K562 (cell line): Measurements from ENCODE around the gene KCTD11. TPM values are rescaled to one million over a fixed set of nuclear protein-coding genes. Genes with fewer than 3 reads are reported as not detected.

Experiments
- CHD2 ChIP-seq: IDR thresholded peaks from 2 replicates; pipeline ENCODE4 v1.6.1; 2011; ENCODE audit warnings: low read depth, low read length
- HDAC1 ChIP-seq, 2 experiments: fragments of 450-650 bp; IDR thresholded peaks; 2 replicates each; pipeline ENCODE4 v1.6.1; 2016 to 2017; ENCODE audit warnings: inconsistent platforms in 1 of 2, mild to moderate bottlenecking in 1 of 2, moderate library complexity in 1 of 2
- MCM3 ChIP-seq: fragments of 450-650 bp; IDR thresholded peaks from 2 replicates; pipeline ENCODE4 v1.6.1; 2016
- NR2F6 ChIP-seq: fragments of 450-650 bp; formaldehyde crosslinking; IDR thresholded peaks from 2 replicates; pipeline ENCODE4 v1.4.0; 2020; ENCODE audit warnings: mild to moderate bottlenecking
- NRF1 ChIP-seq, 2 experiments: fragments of 450-650 bp; IDR thresholded peaks in 1 of 2; conservative IDR thresholded peaks in 1 of 2; 2 replicates each; pipeline ENCODE4 v1.6.1; 2014; ENCODE audit warnings: mild to moderate bottlenecking in 2 of 2
- ZNF12 ChIP-seq: sonication (generic); formaldehyde crosslinking; IDR thresholded peaks from 2 replicates; pipeline ENCODE4 v1.4.0; 2020; ENCODE audit warnings: mild to moderate bottlenecking, missing genetic modification reagents
- ZNF324 ChIP-seq: fragments of 250-450 bp; sonication (Bioruptor Pico); IDR thresholded peaks from 2 replicates; pipeline ENCODE4 v1.4.0; 2020; ENCODE audit warnings: mild to moderate bottlenecking
- ZNF830 ChIP-seq: fragments of 250-450 bp; sonication (Bioruptor Pico); IDR thresholded peaks from 2 replicates; pipeline ENCODE4 v1.5.0; 2021; ENCODE audit warnings: mild to moderate bottlenecking
- polyA plus RNA-seq, 8 experiments: library from polyadenylated mRNA; depleted of rRNA in 4 of 8; stranded (reverse) in 5 of 8; unstranded in 3 of 8; fragments of >200 nt; fragmentation: Nextera tagmentation in 2 of 8; fragmentation: Illumina TruSeq in 1 of 8; extraction: Ambion mirVana in 2 of 8; extraction: Trizol in 1 of 8; gene quantifications; 2 replicates each; pipeline versions ENCODE4 v1.2.1 to v1.2.3, GENCODE V29; 2011 to 2014; ENCODE audit warnings: inconsistent platforms in 1 of 8, missing spikeins in 1 of 8
- total RNA-seq, 7 experiments: library from RNA; depleted of rRNA in 6 of 7; stranded (reverse); fragments of >200 nt in 6 of 7; fragmentation: Illumina TruSeq in 2 of 7; extraction: Trizol in 2 of 7; gene quantifications; 2 replicates each; pipeline versions ENCODE4 v1.2.1 to v1.2.3, GENCODE V29; 2011 to 2021; ENCODE audit warnings: low replicate concordance in 1 of 7
- TF ChIP-seq, protein P1 (sequence below), 2 experiments: fragments of 450-650 bp in 1 of 2; sonication (generic) in 1 of 2; formaldehyde crosslinking in 1 of 2; IDR thresholded peaks; 2 replicates each; pipeline versions ENCODE4 v1.7.1 to v1.9.0; 2016 to 2022; ENCODE audit warnings: inconsistent platforms in 1 of 2, mild to moderate bottlenecking in 1 of 2, missing genetic modification reagents in 1 of 2
- TF ChIP-seq, protein P2 (sequence below): fragments of 250-450 bp; sonication (Bioruptor Pico); IDR thresholded peaks from 2 replicates; pipeline ENCODE4 v1.5.0; 2021; ENCODE audit warnings: mild to moderate bottlenecking, moderate library complexity
- TF ChIP-seq, protein P3 (sequence below): sonication (generic); formaldehyde crosslinking; IDR thresholded peaks from 2 replicates; pipeline ENCODE4 v1.5.0; 2020; ENCODE audit warnings: missing genetic modification reagents

Gene KCTD11
- total and polyA plus RNA-seq, 9 of the 15 experiments (the other 6 are each of a cell fraction or from before 2014, with no cell fraction given), result 0.01 to 3.2 (median 2.5) TPM; not detected in 1

DNA sequence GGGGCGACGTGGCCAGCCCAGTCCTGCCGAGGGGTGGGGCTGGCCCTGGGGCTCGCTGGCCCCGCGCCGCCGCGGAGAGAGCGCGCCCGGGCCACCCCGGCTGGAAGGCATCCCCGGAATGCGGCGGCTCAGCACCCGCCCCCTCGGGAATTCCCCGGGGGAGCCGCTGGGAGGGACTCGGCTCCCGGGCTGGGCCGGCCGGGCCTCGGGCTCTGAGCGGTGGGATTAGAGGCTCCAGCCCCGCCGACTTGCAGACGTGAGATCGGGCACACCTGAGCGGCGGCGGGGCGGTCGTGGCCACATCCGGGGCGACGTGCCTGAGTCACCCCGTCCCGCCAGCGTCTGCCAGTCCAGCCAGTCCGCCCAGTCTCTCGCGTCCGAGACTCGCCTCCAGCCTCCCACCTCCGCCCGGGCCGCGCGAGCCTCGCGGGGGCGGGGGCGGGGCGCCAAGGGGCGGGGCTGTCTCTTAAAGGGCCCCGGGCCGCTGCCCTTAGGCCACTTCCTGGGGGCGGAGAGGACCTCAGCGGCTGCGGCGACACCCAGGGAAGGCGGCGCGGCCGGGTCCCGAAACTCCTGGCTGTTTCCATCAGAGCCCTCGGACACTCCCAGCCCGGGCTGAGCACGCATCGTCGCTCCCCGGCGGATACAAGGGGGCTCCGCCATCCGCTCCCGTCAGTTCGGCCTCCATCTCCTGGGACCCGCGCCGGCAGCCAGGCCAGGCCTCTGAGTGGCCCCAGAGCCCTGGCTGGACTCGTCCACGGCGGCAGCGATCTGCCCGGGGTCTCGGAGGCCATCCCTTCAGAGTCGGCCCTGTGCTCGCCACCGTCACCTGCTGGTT, at the start of gene KCTD11 (continued):
- TF ChIP-seq, protein P1, sequence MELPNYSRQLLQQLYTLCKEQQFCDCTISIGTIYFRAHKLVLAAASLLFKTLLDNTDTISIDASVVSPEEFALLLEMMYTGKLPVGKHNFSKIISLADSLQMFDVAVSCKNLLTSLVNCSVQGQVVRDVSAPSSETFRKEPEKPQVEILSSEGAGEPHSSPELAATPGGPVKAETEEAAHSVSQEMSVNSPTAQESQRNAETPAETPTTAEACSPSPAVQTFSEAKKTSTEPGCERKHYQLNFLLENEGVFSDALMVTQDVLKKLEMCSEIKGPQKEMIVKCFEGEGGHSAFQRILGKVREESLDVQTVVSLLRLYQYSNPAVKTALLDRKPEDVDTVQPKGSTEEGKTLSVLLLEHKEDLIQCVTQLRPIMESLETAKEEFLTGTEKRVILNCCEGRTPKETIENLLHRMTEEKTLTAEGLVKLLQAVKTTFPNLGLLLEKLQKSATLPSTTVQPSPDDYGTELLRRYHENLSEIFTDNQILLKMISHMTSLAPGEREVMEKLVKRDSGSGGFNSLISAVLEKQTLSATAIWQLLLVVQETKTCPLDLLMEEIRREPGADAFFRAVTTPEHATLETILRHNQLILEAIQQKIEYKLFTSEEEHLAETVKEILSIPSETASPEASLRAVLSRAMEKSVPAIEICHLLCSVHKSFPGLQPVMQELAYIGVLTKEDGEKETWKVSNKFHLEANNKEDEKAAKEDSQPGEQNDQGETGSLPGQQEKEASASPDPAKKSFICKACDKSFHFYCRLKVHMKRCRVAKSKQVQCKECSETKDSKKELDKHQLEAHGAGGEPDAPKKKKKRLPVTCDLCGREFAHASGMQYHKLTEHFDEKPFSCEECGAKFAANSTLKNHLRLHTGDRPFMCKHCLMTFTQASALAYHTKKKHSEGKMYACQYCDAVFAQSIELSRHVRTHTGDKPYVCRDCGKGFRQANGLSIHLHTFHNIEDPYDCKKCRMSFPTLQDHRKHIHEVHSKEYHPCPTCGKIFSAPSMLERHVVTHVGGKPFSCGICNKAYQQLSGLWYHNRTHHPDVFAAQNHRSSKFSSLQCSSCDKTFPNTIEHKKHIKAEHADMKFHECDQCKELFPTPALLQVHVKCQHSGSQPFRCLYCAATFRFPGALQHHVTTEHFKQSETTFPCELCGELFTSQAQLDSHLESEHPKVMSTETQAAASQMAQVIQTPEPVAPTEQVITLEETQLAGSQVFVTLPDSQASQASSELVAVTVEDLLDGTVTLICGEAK (IDR thresholded peaks at IDR 0.05), result no peak
- TF ChIP-seq, protein P1 (CRISPR knock-in tag; IDR thresholded peaks at IDR 0.05), result no peak
- TF ChIP-seq ZNF830 (CRISPR knock-in tag) (no peak), HDAC1 (IDR thresholded peaks at IDR 0.05) (peak in 1 of 2 experiments; percentile 15; a peak in 1 of 4 replicates), CHD2 (no peak), NRF1 (conservative IDR thresholded peaks at IDR 0.05 in 1 of 2, IDR thresholded peaks at IDR 0.05 in 1 of 2) (peak; percentile 65 to 69), ZNF12 (CRISPR knock-in tag) (no peak), ZNF324 (no peak), MCM3 (no peak), NR2F6 (CRISPR knock-in tag) (no peak)
- TF ChIP-seq, protein P2, sequence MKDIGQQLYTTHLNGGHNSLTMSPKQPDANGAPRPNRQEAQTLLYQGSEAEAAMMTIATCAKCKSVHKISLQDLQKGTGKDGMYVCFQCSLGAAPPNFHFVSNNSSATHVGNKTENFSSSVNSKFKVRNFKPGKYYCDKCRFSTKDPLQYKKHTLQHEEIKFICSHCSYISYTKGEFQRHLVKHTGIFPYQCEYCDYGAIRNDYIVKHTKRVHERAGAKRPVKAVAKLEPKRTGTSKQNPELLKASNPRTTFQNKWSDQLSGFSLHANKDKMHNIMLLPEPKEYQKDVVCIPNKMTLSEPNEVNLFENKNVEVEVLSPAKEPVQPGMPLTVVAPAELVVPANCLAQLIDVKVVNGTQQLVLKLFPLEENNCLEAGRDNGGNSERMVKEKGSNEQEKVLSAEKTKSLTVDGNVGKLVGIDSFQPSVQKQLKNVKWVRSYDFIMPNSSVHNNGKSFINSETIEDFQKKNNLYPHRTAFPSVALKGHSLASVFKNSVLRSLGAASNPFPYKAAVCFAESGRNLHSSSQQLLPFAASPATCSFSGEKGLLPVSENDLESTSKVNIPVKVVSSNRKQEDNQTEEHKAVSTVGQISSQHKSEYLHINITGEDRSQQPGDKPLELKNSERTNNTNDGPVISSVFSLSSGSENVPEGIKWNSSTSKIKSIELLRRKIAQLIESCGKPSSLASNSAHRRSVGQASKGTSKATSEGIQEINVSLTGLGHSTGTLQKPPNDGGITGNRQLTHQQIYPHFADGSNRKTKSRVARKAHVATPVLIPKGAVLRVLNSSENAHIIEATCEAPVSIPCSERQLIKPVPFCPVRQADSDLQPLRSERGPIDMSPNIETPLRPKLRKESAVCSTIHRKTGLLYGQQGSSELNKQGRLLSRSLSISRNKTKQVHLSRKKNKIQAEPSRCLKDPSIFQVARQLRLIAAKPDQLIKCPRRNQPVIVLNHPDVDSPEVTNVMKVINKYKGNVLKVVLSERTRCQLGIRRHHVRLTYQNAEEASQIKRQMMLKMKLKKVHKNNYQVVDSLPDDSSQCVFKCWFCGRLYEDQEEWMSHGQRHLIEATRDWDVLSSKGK (CRISPR knock-in tag), result no peak
- TF ChIP-seq, protein P3, sequence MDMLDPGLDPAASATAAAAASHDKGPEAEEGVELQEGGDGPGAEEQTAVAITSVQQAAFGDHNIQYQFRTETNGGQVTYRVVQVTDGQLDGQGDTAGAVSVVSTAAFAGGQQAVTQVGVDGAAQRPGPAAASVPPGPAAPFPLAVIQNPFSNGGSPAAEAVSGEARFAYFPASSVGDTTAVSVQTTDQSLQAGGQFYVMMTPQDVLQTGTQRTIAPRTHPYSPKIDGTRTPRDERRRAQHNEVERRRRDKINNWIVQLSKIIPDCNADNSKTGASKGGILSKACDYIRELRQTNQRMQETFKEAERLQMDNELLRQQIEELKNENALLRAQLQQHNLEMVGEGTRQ (CRISPR knock-in tag), result no peak
